Colon (tissue), 2 donors: ENCODE measurements around the gene PLA2G3.

Experiments
- FAIRE-seq: peaks from 2 replicates; lab custom pipeline; 2012; peaks lifted over from hg19 to GRCh38; lab: Jason Lieb, UNC
- donor health status: control.
- donor health status: control.

The PLA2G3 gene

DNA sequence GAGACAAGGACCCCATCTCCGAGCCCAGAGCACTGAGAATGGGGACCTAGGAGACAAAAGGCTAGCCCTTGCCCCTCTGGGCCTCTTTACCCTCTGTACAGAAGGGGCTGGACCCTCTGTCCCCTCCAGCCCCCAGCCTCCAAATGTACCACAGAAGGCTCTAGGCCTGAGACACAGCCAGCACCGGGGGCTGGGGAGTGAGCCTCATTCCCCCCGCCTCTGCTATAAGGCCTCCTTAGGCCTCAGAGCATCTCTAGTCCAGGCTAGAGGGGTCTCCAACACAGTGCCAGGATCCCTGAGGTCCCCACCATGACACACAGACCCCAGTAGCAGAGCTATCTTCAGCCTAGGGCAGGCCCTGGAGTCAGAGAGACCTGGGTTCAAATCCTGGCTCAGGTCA, 54.4 kb downstream of the PLA2G3 start:
- FAIRE-seq, result no peak

- FAIRE-seq, result no peak
Measured at GRCh38 chr22:31085493-31085824, 54.8 kb downstream of the PLA2G3 start.

- FAIRE-seq, result no peak
Measured at GRCh38 chr22:31084811-31085492, 55.4 kb downstream of the PLA2G3 start.
